CD14-positive monocyte (primary cell): ENCODE results near the gene WDTC1. TPM values are rescaled to one million over a fixed set of nuclear protein-coding genes. Genes with fewer than 3 reads are reported as not detected.

Experiments used
- DNase-seq, 3 donors: peaks; one replicate each; pipeline ENCODE4 v3.0.0-alpha.2; 2011 to 2022
- H2AFZ ChIP-seq: 2 replicates; pipeline ENCODE4 v1.6.0; 2012; ENCODE audit warnings: mild to moderate bottlenecking, low read depth, low read length, inconsistent platforms; ENCODE audit not compliant: insufficient read depth, poor library complexity, severe bottlenecking
- H3K27ac ChIP-seq, 2 donors: 1 replicate in 1 of 2; 2 replicates in 1 of 2; pipeline ENCODE4 v1.5.1; 2012 to 2013; ENCODE audit warnings: low read length in 2 of 2, control low read depth in 1 of 2, inconsistent platforms in 1 of 2, low read depth in 1 of 2, mild to moderate bottlenecking in 1 of 2
- H3K27me3 ChIP-seq, 2 donors: one replicate each; pipeline versions ENCODE4 v1.6.0 to v1.6.1; 2011 to 2013; ENCODE audit warnings: low read length in 2 of 2; ENCODE audit not compliant: control insufficient read depth in 2 of 2, insufficient read depth in 2 of 2
- H3K36me3 ChIP-seq, 2 donors: replicated peaks in 1 of 2; 1 replicate in 1 of 2; 2 replicates in 1 of 2; pipeline versions ENCODE4 v1.5.1 to v1.6.1; 2012 to 2013; ENCODE audit warnings: low read length in 2 of 2, control low read depth in 1 of 2, inconsistent platforms in 1 of 2, mild to moderate bottlenecking in 1 of 2; ENCODE audit not compliant: insufficient read depth in 2 of 2, control insufficient read depth in 1 of 2
- H3K4me1 ChIP-seq, 2 donors: 1 replicate in 1 of 2; 2 replicates in 1 of 2; pipeline versions ENCODE4 v1.5.1 to v1.6.1; 2012 to 2013; ENCODE audit warnings: low read length in 2 of 2, control low read depth in 1 of 2, inconsistent platforms in 1 of 2, mild to moderate bottlenecking in 1 of 2, moderate library complexity in 1 of 2; ENCODE audit not compliant: insufficient read depth in 2 of 2, control insufficient read depth in 1 of 2
- H3K4me2 ChIP-seq: replicated peaks from 2 replicates; pipeline ENCODE3; 2012; ENCODE audit warnings: low read length, moderate library complexity, mild to moderate bottlenecking; ENCODE audit not compliant: poor library complexity, severe bottlenecking; ENCODE audit errors: extremely low read depth
- H3K4me3 ChIP-seq, 3 experiments: fragments of 200-600 bp in 1 of 3; sonication (generic) in 1 of 3; replicated peaks in 1 of 3; 1 replicate in 2 of 3; 2 replicates in 1 of 3; pipeline ENCODE4 v1.5.1; 2011 to 2013; ENCODE audit warnings: low read length in 3 of 3, mild to moderate bottlenecking in 3 of 3, control low read depth in 2 of 3, low read depth in 2 of 3, inconsistent platforms in 1 of 3, moderate library complexity in 1 of 3
- H3K79me2 ChIP-seq: 2 replicates; pipeline ENCODE4 v1.6.0; 2012; ENCODE audit warnings: mild to moderate bottlenecking, control low read depth, inconsistent platforms, low read length, moderate library complexity; ENCODE audit not compliant: insufficient read depth
- H3K9ac ChIP-seq: 2 replicates; pipeline ENCODE4 v1.6.0; 2017; ENCODE audit warnings: low read length, mild to moderate bottlenecking; ENCODE audit not compliant: insufficient read depth, poor library complexity, severe bottlenecking
- H3K9me3 ChIP-seq, 2 donors: replicated peaks in 1 of 2; 1 replicate in 1 of 2; 2 replicates in 1 of 2; pipeline versions ENCODE4 v1.5.1 to v1.6.1; 2012 to 2013; ENCODE audit warnings: low read length in 2 of 2, control low read depth in 1 of 2; ENCODE audit not compliant: control insufficient read depth in 1 of 2, insufficient read depth in 1 of 2
- H4K20me1 ChIP-seq: 2 replicates; pipeline ENCODE4 v1.6.0; 2012; ENCODE audit warnings: mild to moderate bottlenecking, low read length, control low read depth, moderate library complexity; ENCODE audit not compliant: insufficient read depth
- H3K27ac Mint-ChIP-seq, 7 donors: one replicate each; pipeline ENCODE4 v1.8.0; 2020; ENCODE audit warnings: mild to moderate bottlenecking in 7 of 7, mixed read lengths in 7 of 7, moderate library complexity in 6 of 7, inconsistent platforms in 2 of 7
- H3K27me3 Mint-ChIP-seq, 3 donors: one replicate each; pipeline ENCODE4 v1.8.0; 2021 to 2022; ENCODE audit warnings: low read depth in 3 of 3, mild to moderate bottlenecking in 3 of 3, mixed read lengths in 3 of 3, moderate library complexity in 3 of 3, inconsistent platforms in 1 of 3
- H3K36me3 Mint-ChIP-seq, 2 donors: one replicate each; pipeline ENCODE4 v1.8.0; 2020; ENCODE audit warnings: mixed read lengths in 2 of 2, inconsistent platforms in 1 of 2, mild to moderate bottlenecking in 1 of 2
- H3K4me1 Mint-ChIP-seq: one replicate; pipeline ENCODE4 v1.8.0; 2020; ENCODE audit warnings: mild to moderate bottlenecking, mixed read lengths
- H3K4me3 Mint-ChIP-seq, 2 donors: one replicate each; pipeline ENCODE4 v1.8.0; 2020; ENCODE audit warnings: mild to moderate bottlenecking in 2 of 2, mixed read lengths in 2 of 2, moderate library complexity in 1 of 2
- H3K9me3 Mint-ChIP-seq, 7 donors: one replicate each; pipeline ENCODE4 v1.8.0; 2020 to 2022; ENCODE audit warnings: mixed read lengths in 7 of 7, mild to moderate bottlenecking in 6 of 7, moderate library complexity in 6 of 7, inconsistent platforms in 2 of 7
- WGBS: methylation state at CpG from one replicate; pipeline ENCODE4 v1.1.5; 2013; ENCODE audit warnings: missing lambda C conversion rate; ENCODE audit not compliant: insufficient coverage; 5-methylcytosine and 5-hydroxymethylcytosine counted together
- intact Hi-C, 2 donors: fragments of 100-400 bp; cut with micrococcal nuclease; formaldehyde crosslinking; loops; one replicate each; pipeline versions ENCODE4 v1.15.0 to v1.15.1; 2023
- polyA plus RNA-seq, 3 donors: library from polyadenylated mRNA; depleted of rRNA in 1 of 3; unstranded in 2 of 3; stranded (reverse) in 1 of 3; fragments of 300-500 nt in 2 of 3; fragments of >200 nt in 1 of 3; fragmentation: Illumina TruSeq in 2 of 3; gene quantifications; 1 replicate in 2 of 3; 2 replicates in 1 of 3; pipeline ENCODE4 v1.2.3, GENCODE V29; 2012 to 2021
- TF ChIP-seq, protein P1 (sequence below): fragments of 200-600 bp; IDR thresholded peaks from one replicate; pipeline ENCODE4 v1.8.0; 2022; ENCODE audit warnings: antibody characterized with exemption, mild to moderate bottlenecking

WDTC1 gene
- polyA plus RNA-seq, 3 donors, result 2.1 to 26.6 (median 4.3) TPM

- peaks cover 28% of the 10 kb centered on the region for H4K20me1 ChIP-seq
- 66% methylated on average over 9 of the region's 9 CpGs for WGBS
- intact Hi-C loops, result no loop called here
- H3K4me3 ChIP-seq, result peak overlapping the region; percentile 25 to 81 (median 50)
- Mint-ChIP-seq H3K27me3 (peaks cover 0 to 3% (median 0%) of the 10 kb centered on the region in 3 donors), H3K9me3 (no peaks in the 10 kb centered on the region), H3K4me3 (peak overlapping the region; percentile 88 to 91), H3K27ac (peak overlapping the region; percentile 72 to 88 (median 81)), H3K36me3 (peaks cover 3 to 5% of the 10 kb centered on the region in 2 donors), H3K4me1 (peaks cover 31% of the 10 kb centered on the region)
- TF ChIP-seq, protein P1, sequence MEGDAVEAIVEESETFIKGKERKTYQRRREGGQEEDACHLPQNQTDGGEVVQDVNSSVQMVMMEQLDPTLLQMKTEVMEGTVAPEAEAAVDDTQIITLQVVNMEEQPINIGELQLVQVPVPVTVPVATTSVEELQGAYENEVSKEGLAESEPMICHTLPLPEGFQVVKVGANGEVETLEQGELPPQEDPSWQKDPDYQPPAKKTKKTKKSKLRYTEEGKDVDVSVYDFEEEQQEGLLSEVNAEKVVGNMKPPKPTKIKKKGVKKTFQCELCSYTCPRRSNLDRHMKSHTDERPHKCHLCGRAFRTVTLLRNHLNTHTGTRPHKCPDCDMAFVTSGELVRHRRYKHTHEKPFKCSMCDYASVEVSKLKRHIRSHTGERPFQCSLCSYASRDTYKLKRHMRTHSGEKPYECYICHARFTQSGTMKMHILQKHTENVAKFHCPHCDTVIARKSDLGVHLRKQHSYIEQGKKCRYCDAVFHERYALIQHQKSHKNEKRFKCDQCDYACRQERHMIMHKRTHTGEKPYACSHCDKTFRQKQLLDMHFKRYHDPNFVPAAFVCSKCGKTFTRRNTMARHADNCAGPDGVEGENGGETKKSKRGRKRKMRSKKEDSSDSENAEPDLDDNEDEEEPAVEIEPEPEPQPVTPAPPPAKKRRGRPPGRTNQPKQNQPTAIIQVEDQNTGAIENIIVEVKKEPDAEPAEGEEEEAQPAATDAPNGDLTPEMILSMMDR, result no peak
- no peaks in the 10 kb centered on the region for H3K36me3 ChIP-seq
- H3K9ac ChIP-seq, result peak overlapping the region; percentile 27
- no peaks in the 10 kb centered on the region for H3K27me3 ChIP-seq
- no peaks in the 10 kb centered on the region for H3K9me3 ChIP-seq
- H3K4me1 ChIP-seq, result peaks cover 18 to 29% of the 10 kb centered on the region in 2 donors
- peak overlapping the region; percentile 93 for H2AFZ ChIP-seq
- peak in 1 of 3 donors; percentile 14 for DNase-seq
- peaks cover 38% of the 10 kb centered on the region for H3K79me2 ChIP-seq
- peak overlapping the region; percentile 90 for H3K4me2 ChIP-seq
- peak overlapping the region in 1 of 2 donors; percentile 61 for H3K27ac ChIP-seq
These were observed 774 bp upstream of the WDTC1 start for GRCh38 chr1:27233667-27234048.

- Histone ChIP-seq H3K36me3 (no peaks in the 10 kb centered on the region), H3K4me3 (peak overlapping the region; percentile 50 to 94 (median 81)), H2AFZ (peak overlapping the region; percentile 87), H3K9me3 (no peaks in the 10 kb centered on the region), H3K79me2 (peaks cover 58% of the 10 kb centered on the region), H3K27ac (peak overlapping the region in 1 of 2 donors; percentile 68), H3K27me3 (no peaks in the 10 kb centered on the region), H3K9ac (no peak overlapping the region), H3K4me2 (peak overlapping the region; percentile 90), H3K4me1 (peaks cover 18 to 29% of the 10 kb centered on the region in 2 donors), H4K20me1 (peaks cover 40% of the 10 kb centered on the region)
- 20% methylated on average over 6 of the region's 7 CpGs for WGBS
- peak; percentile 11 to 62 (median 56) for DNase-seq
- Mint-ChIP-seq H3K9me3 (no peaks in the 10 kb centered on the region), H3K27ac (peak overlapping the region; percentile 82 to 98 (median 92)), H3K27me3 (peaks cover 0 to 3% (median 0%) of the 10 kb centered on the region in 3 donors), H3K4me1 (peaks cover 31% of the 10 kb centered on the region), H3K4me3 (peak overlapping the region; percentile 99), H3K36me3 (peaks cover 5 to 8% of the 10 kb centered on the region in 2 donors)
- TF ChIP-seq, protein P1, result no peak
- intact Hi-C loops, result no loop called here
These were observed 1.4 kb downstream of the WDTC1 start for GRCh38 chr1:27235827-27236226.
